ENCODE measurements around the gene SLC6A15. TPM values are rescaled to one million over a fixed set of nuclear protein-coding genes. Genes with fewer than 3 reads are reported as not detected.
A peak's percentile ranks its signal among the peaks of the same experiment; 100 is the strongest.

Gene SLC6A15
- total RNA-seq, 6 experiments from 2014 or later = not detected

DNA sequence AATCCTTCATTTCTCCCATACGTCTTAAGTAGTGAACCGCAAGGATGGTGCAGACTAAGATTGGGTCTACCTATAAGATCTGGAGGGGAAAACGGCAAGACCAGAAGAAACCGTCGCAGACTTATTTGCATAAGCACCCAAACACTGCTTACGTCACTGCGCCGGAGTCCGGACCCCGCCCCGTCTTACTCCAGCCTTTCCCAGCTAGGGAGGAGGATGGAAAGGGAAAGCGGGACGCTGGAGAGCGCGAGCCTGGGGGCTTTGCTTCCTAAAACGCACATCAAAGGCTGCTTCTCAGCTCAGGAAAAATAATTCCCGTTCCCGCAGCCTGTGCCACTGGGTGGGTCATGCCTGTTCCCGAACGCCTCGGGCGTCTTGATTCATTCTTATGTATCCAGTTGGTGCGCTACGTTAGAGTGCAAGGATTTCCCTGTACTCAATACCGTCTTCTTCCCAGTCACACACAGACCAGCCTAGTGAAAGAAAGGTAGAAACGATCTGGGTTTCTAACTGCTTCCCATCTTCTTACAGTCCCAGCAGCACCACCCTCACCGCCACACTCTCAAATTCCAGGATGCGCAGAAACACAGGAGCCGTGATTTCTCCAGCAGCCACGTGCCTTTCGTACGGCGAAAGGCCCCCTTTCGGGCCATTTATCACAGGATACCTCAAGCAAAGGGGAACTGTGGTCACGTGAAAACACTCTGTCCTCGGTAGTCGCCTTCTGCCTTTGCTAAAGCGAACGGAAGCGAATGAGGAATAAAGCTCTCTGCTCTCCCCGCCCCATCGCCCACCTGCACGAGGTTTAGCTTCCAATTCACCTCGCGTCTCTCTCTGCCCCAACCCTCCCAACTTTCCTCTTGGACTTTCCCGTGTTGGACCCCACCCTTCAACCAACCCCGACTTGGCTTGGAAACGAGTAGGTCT is 1.1 kb downstream of the SLC6A15 start:
- H3K4me3 ChIP-seq = no peak overlapping the region
- no peak overlapping the region for H3K27ac ChIP-seq
- WGBS (ENCODE audit: insufficient coverage, low coverage, low lambda C conversion rate, missing lambda C conversion rate) = 1% methylated on average over 40 of the region's 48 CpGs
- peaks cover 0 to 4% of the 10 kb centered on the region in 2 donors for H3K27me3 ChIP-seq
- ATAC-seq (peak in 3 of 4 donors; percentile 18 to 25 (median 22)), DNase-seq (peak in 1 of 3 donors; percentile 23)
- intact Hi-C loops (cut with DNase I) = no loop called here
- H3K36me3 ChIP-seq = no peaks in the 10 kb centered on the region
- peaks cover 0 to 13% (median 0%) of the 10 kb centered on the region in 4 donors for H3K4me1 ChIP-seq
- TF ChIP-seq CTCF (IDR thresholded peaks at IDR 0.05) = no peak
- no peak for TF ChIP-seq POLR2A (IDR thresholded peaks at IDR 0.05)
- no peaks in the 10 kb centered on the region for H3K9me3 ChIP-seq

DNA sequence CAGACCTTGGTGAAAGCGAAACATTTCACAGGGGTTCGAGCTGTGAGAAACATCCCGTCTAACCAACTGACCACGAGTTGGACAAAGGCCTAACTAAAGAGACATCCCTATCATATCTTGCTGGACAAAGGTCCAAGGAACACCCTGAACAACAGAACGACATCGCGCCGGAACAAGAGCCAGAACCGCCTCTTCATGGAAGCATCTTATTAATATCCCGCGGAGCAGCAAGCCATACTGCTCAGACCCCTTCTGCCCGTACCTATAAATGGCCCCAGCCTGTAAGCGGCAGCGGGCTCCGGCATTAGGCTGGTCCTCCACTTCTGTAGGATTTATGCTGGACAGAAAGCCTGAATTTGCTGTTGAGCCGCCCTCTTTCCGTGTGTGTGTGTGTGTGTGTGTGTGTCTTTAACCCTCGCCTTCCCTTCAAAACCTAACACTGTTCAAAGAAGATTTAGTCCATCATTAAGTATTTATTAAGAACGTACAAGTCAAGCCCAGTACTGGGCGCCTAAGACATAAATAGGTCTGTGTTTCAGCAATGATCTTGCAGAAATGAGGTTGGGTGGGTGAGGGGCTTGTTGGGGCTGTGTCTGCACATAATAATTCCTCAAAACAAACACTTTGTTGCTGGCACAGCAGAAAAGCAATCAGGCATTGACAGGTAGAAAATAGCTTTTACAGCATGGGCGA is 1.9 kb downstream of the SLC6A15 start:
- intact Hi-C loops (cut with DNase I) = no loop called here
- Histone ChIP-seq H3K27me3 (peaks cover 0 to 4% of the 10 kb centered on the region in 2 donors), H3K9me3 (no peaks in the 10 kb centered on the region), H3K4me3 (no peak overlapping the region), H3K27ac (no peak overlapping the region), H3K36me3 (no peaks in the 10 kb centered on the region), H3K4me1 (peaks cover 0 to 13% (median 0%) of the 10 kb centered on the region in 4 donors)
- TF ChIP-seq POLR2A (IDR thresholded peaks at IDR 0.05) (no peak), CTCF (IDR thresholded peaks at IDR 0.05) (no peak)
- DNase-seq (peak in 1 of 3 donors; percentile 23), ATAC-seq (no peak)
- WGBS (ENCODE audit: insufficient coverage, low coverage, low lambda C conversion rate, missing lambda C conversion rate) = 5% methylated on average over 21 of the region's 21 CpGs

- no peak for TF ChIP-seq POLR2A (IDR thresholded peaks at IDR 0.05)
- TF ChIP-seq CTCF (IDR thresholded peaks at IDR 0.05) = no peak
- no peak for DNase-seq
- Histone ChIP-seq H3K27me3 (no peaks in the 10 kb centered on the region), H3K4me1 (no peaks in the 10 kb centered on the region), H3K36me3 (no peaks in the 10 kb centered on the region), H3K9me3 (no peaks in the 10 kb centered on the region), H3K4me3 (no peak overlapping the region), H3K27ac (no peak overlapping the region)
- intact Hi-C loops (cut with DNase I) = no loop called here
- 17% methylated on average over 2 of the region's 2 CpGs for WGBS (ENCODE audit: insufficient coverage, low coverage, low lambda C conversion rate, missing lambda C conversion rate)
- ATAC-seq = no peak
Observed at GRCh38 chr12:84904051-84904450, 8.5 kb downstream of the SLC6A15 start.

- intact Hi-C loops (cut with DNase I) = no loop called here
- Histone ChIP-seq H3K27me3 (no peaks in the 10 kb centered on the region), H3K4me3 (no peak overlapping the region)
Observed at GRCh38 chr12:84891106-84891838, 21.3 kb downstream of the SLC6A15 start.

More at GRCh38 chr12:84891106-84891838, 21.3 kb downstream of the SLC6A15 start:
- no peaks in the 10 kb centered on the region for H3K36me3 ChIP-seq
- no peaks in the 10 kb centered on the region for H3K4me1 ChIP-seq
- TF ChIP-seq POLR2A (IDR thresholded peaks at IDR 0.05) = no peak
- TF ChIP-seq CTCF (IDR thresholded peaks at IDR 0.05) = no peak
- 37% methylated on average over 5 of the region's 5 CpGs for WGBS (ENCODE audit: insufficient coverage, low coverage, low lambda C conversion rate, missing lambda C conversion rate)
- H3K27ac ChIP-seq = no peak overlapping the region
- no peaks in the 10 kb centered on the region for H3K9me3 ChIP-seq
- DNase-seq = no peak
- no peak for ATAC-seq

Measured in right lobe of liver (tissue), 6 donors.